T-helper 1 cell treated with Interleukin-12 subunit alpha and Interleukin-12 subunit beta and Interleukin-4 antibody, amounts not matched to agents 30 ng/mL and 1 ng/mL, for 36 hours (primary cell): ENCODE measurements around the gene SLC19A1. TPM values are rescaled to one million over a fixed set of nuclear protein-coding genes. Genes with fewer than 3 reads are reported as not detected.
"Not testable (repeated sequence)": the region's sequence is repeated elsewhere in the genome, so short reads cannot be mapped to it uniquely, and the experiment has no call there.

ENCODE experiments used
- intact Hi-C: fragments of 100-400 bp; cut with micrococcal nuclease; formaldehyde crosslinking; loops from one replicate; pipeline ENCODE4 v1.15.1; 2024
- total RNA-seq: library from RNA; stranded (reverse); gene quantifications from 2 replicates; pipeline ENCODE4 v1.2.3, GENCODE V29; 2022

Gene SLC19A1
- total RNA-seq, 1 donor from 2014 or later, result 61.9 TPM

- intact Hi-C loops, result no loop called here
Measured at GRCh38 chr21:45577801-45578175, 35.5 kb upstream of the SLC19A1 start.

GRCh38 chr21:45576838-45577737, 34.8 kb upstream of the SLC19A1 start:
- intact Hi-C loops, result no loop called here

GRCh38 chr21:45575993-45576837, 34.0 kb upstream of the SLC19A1 start:
- intact Hi-C loops, result no loop called here

GRCh38 chr21:45575304-45575992, 33.2 kb upstream of the SLC19A1 start:
- intact Hi-C loops, result no loop called here

- intact Hi-C loops, result no loop called here
Measured at GRCh38 chr21:45574691-45575090, 32.5 kb upstream of the SLC19A1 start.

- intact Hi-C loops, result no loop called here
Measured at GRCh38 chr21:45574081-45574501, 31.9 kb upstream of the SLC19A1 start.

- intact Hi-C loops, result no loop called here
Measured at GRCh38 chr21:45573452-45574035, 31.3 kb upstream of the SLC19A1 start.

- intact Hi-C loops, result no loop called here
Measured at GRCh38 chr21:45572783-45573451, 30.7 kb upstream of the SLC19A1 start.

GRCh38 chr21:45572231-45572630, 30.0 kb upstream of the SLC19A1 start:
- intact Hi-C loops, result no loop called here

- intact Hi-C loops, result no loop called here
Measured at GRCh38 chr21:45571641-45572040, 29.4 kb upstream of the SLC19A1 start.

- intact Hi-C loops, result no loop called here
Measured at GRCh38 chr21:45570826-45571601, 28.8 kb upstream of the SLC19A1 start.

- intact Hi-C loops, result no loop called here
Measured at GRCh38 chr21:45570071-45570470, 27.8 kb upstream of the SLC19A1 start.

- intact Hi-C loops, result no loop called here
Measured at GRCh38 chr21:45568383-45568782, 26.1 kb upstream of the SLC19A1 start.

- intact Hi-C loops, result not testable (repeated sequence)
Measured at GRCh38 chr21:45564137-45564536, 21.9 kb upstream of the SLC19A1 start.

- intact Hi-C loops, result no loop called here
Measured at GRCh38 chr21:45562965-45563364, 20.7 kb upstream of the SLC19A1 start.

- intact Hi-C loops, result no loop called here
Measured at GRCh38 chr21:45562402-45562801, 20.2 kb upstream of the SLC19A1 start.

GRCh38 chr21:45561241-45561640, 19.0 kb upstream of the SLC19A1 start:
- intact Hi-C loops, result not testable (repeated sequence)

- intact Hi-C loops, result no loop called here
Measured at GRCh38 chr21:45560106-45561021, 18.1 kb upstream of the SLC19A1 start.
